Endothelial cell of umbilical vein (primary cell): ENCODE results near the gene PRR5. TPM values are rescaled to one million over a fixed set of nuclear protein-coding genes. Genes with fewer than 3 reads are reported as not detected.

ENCODE experiments used
- BruUV-seq: library from RNA; stranded (reverse); fragments of 400-500 nt; replicated peaks from 2 replicates; lab custom pipeline; 2021; lab: Mats Ljungman, UMichigan
- CTCF ChIA-PET: fragments of 300-600, 350-600 bp; sonication (Branson Sonifier 250); formaldehyde crosslinking; loops from one replicate; lab custom pipeline; 2021; ENCODE audit warnings: antibody characterized with exemption, inconsistent platforms; lab: Charles Lee
- POLR2A ChIA-PET: fragments of 300-600, 350-600 bp; sonication (Branson Sonifier 250); formaldehyde crosslinking; loops from one replicate; lab custom pipeline; 2021; ENCODE audit warnings: antibody characterized with exemption, inconsistent platforms; lab: Charles Lee
- DNase-seq: peaks from one replicate; pipeline ENCODE4 v3.0.0-alpha.2; 2011; ENCODE audit warnings: low read depth, low spot score
- FAIRE-seq: peaks from 2 replicates; lab custom pipeline; 2011; peaks lifted over from hg19 to GRCh38; lab: Jason Lieb, UNC
- H2AFZ ChIP-seq: 2 replicates; pipeline ENCODE4 v1.6.0; 2012; ENCODE audit warnings: low read depth, low read length, control low read depth, inconsistent platforms
- H3K27ac ChIP-seq: 2 replicates; pipeline ENCODE4 v1.5.1; 2011; ENCODE audit warnings: low read depth, mild to moderate bottlenecking, control low read depth, low read length, moderate library complexity; ENCODE audit not compliant: insufficient read depth
- H3K27me3 ChIP-seq, 2 experiments: 2 replicates each; pipeline versions ENCODE4 v1.6.0 to v1.6.1; 2011; ENCODE audit warnings: low read length in 2 of 2, mixed read lengths in 1 of 2; ENCODE audit not compliant: control insufficient read depth in 2 of 2, insufficient read depth in 2 of 2
- H3K36me3 ChIP-seq, 2 experiments: 2 replicates in 1 of 2; 3 replicates in 1 of 2; pipeline ENCODE4 v1.5.1; 2011; ENCODE audit warnings: low read length in 2 of 2, mild to moderate bottlenecking in 1 of 2, moderate library complexity in 1 of 2; ENCODE audit not compliant: control insufficient read depth in 2 of 2, insufficient read depth in 2 of 2; ENCODE audit errors: extremely low read depth in 1 of 2
- H3K4me1 ChIP-seq: 3 replicates; pipeline ENCODE4 v1.5.1; 2011; ENCODE audit warnings: mild to moderate bottlenecking, low read length; ENCODE audit not compliant: control insufficient read depth, insufficient read depth; ENCODE audit errors: extremely low read depth
- H3K4me2 ChIP-seq: 2 replicates; pipeline ENCODE4 v1.6.1; 2011; ENCODE audit warnings: low read length, control low read depth, mixed read lengths; ENCODE audit not compliant: insufficient read depth
- H3K4me3 ChIP-seq, 3 experiments: fragments of 200-600 bp in 1 of 3; sonication (generic), shearing (Covaris generic) in 1 of 3; replicated peaks in 1 of 3; 2 replicates each; pipeline ENCODE4 v1.5.1; 2011 to 2016; ENCODE audit warnings: control low read depth in 3 of 3, low read length in 3 of 3, mild to moderate bottlenecking in 2 of 3, inconsistent platforms in 1 of 3, low read depth in 1 of 3, moderate library complexity in 1 of 3; ENCODE audit not compliant: insufficient read depth in 1 of 3
- H3K79me2 ChIP-seq: 2 replicates; pipeline ENCODE4 v1.6.0; 2012; ENCODE audit warnings: low read length, inconsistent platforms; ENCODE audit not compliant: control insufficient read depth, insufficient read depth
- H3K9ac ChIP-seq: replicated peaks from 2 replicates; pipeline ENCODE3; 2011; ENCODE audit warnings: low read length, control low read depth; ENCODE audit not compliant: insufficient read depth; ENCODE audit errors: extremely low read depth
- H3K9me1 ChIP-seq: replicated peaks from 3 replicates; pipeline ENCODE4 v1.6.0; 2011; ENCODE audit warnings: mild to moderate bottlenecking, low read length; ENCODE audit not compliant: control insufficient read depth, insufficient read depth; ENCODE audit errors: extremely low read depth
- H3K9me3 ChIP-seq: replicated peaks from 2 replicates; pipeline ENCODE4 v1.5.1; 2012; ENCODE audit warnings: low read length, inconsistent platforms; ENCODE audit not compliant: control insufficient read depth, insufficient read depth
- H4K20me1 ChIP-seq: replicated peaks from 2 replicates; pipeline ENCODE3; 2011; ENCODE audit warnings: mild to moderate bottlenecking, low read length; ENCODE audit not compliant: control insufficient read depth, insufficient read depth; ENCODE audit errors: extremely low read depth
- CTCF ChIP-seq, 2 donors: IDR thresholded peaks; 1 replicate in 1 of 2; 2 replicates in 1 of 2; pipeline ENCODE4 v1.5.1; 2011; ENCODE audit warnings: low read length in 2 of 2, mild to moderate bottlenecking in 2 of 2, moderate library complexity in 2 of 2, control low read depth in 1 of 2, inconsistent platforms in 1 of 2, low read depth in 1 of 2; ENCODE audit not compliant: insufficient read depth in 1 of 2; ENCODE audit errors: extremely low read depth in 1 of 2
- EZH2 ChIP-seq: IDR thresholded peaks from 2 replicates; pipeline ENCODE4 v1.6.1; 2012; ENCODE audit warnings: borderline replicate concordance, low read depth, mild to moderate bottlenecking, moderate library complexity, low read length, inconsistent platforms; ENCODE audit not compliant: severe bottlenecking
- FOS ChIP-seq: IDR thresholded peaks from 2 replicates; pipeline ENCODE4 v1.6.1; 2011; ENCODE audit warnings: mild to moderate bottlenecking, low read length, moderate library complexity, borderline replicate concordance; ENCODE audit not compliant: insufficient read depth
- GATA2 ChIP-seq: IDR thresholded peaks from 2 replicates; pipeline ENCODE4 v1.7.0; 2011; ENCODE audit warnings: low read depth, mild to moderate bottlenecking, moderate library complexity, mixed read lengths, low read length; ENCODE audit not compliant: insufficient read length, insufficient read depth
- JUN ChIP-seq: IDR thresholded peaks from 2 replicates; pipeline ENCODE4 v1.6.1; 2011; ENCODE audit warnings: borderline replicate concordance, low read depth; ENCODE audit not compliant: insufficient read length, insufficient read depth
- POLR2A ChIP-seq: IDR thresholded peaks from 2 replicates; pipeline ENCODE4 v1.6.1; 2012; ENCODE audit warnings: low read depth, mild to moderate bottlenecking, control low read depth, low read length
- dilution Hi-C: fragments of 300-500 bp; cut with MboI; formaldehyde crosslinking; loops from one replicate; pipeline ENCODE4 v1.15.0; 2019; ENCODE audit warnings: low sequenced_read_pairs; ENCODE audit not compliant: extremely low pct_ligation_motif_present
- intact Hi-C: fragments of 100-400 bp; cut with micrococcal nuclease; formaldehyde crosslinking; loops from one replicate; pipeline ENCODE4 v1.10.0; 2022
- polyA plus RNA-seq, 4 experiments: library from polyadenylated mRNA; depleted of rRNA in 3 of 4; stranded (reverse) in 3 of 4; unstranded in 1 of 4; fragments of >200 nt; gene quantifications; 2 replicates each; pipeline versions ENCODE4 v1.2.1 to v1.2.3, GENCODE V29; 2011 to 2012; ENCODE audit warnings: missing spikeins in 1 of 4
- total RNA-seq: library from RNA; stranded (reverse); gene quantifications from 2 replicates; pipeline ENCODE4 v1.2.3, GENCODE V29; 2021

The PRR5 gene
- total and polyA plus RNA-seq, 2 donors (not counting 3 experiments of a cell fraction or from before 2014, with no cell fraction given), result 4.3 to 9.0 TPM

GRCh38 chr22:44664149-44664548 lies 37.9 kb upstream of the PRR5 start:
- no peak overlapping the region for H3K27ac ChIP-seq
- no peaks in the 10 kb centered on the region for H3K36me3 ChIP-seq
- H3K4me1 ChIP-seq, result peaks cover 12% of the 10 kb centered on the region
- no peak overlapping the region for H3K4me3 ChIP-seq
- no peaks in the 10 kb centered on the region for H3K79me2 ChIP-seq
- H3K4me2 ChIP-seq, result no peak overlapping the region
- no peak overlapping the region for H3K9ac ChIP-seq
- intact Hi-C loops, result loop anchor here (2.0 kb wide), 1 partner anchor 21 kb away; no protein-coding TSS in a partner anchor
- H3K9me1 ChIP-seq, result no peaks in the 10 kb centered on the region
- dilution Hi-C loops, result no loop called here
- peak overlapping the region; percentile 7 for H2AFZ ChIP-seq
- POLR2A ChIA-PET, result interaction anchor here (0.6 kb wide), 1 partner anchor 17 kb away, joined by 8 read pairs; no protein-coding TSS in a partner anchor
- CTCF ChIA-PET, result interaction anchor here (0.8 to 1.9 kb wide), 5 partner anchors 14 to 39 kb away, joined by 3 to 10 read pairs (median 3); no protein-coding TSS in a partner anchor
- FAIRE-seq, result peak; percentile 67
- TF ChIP-seq CTCF (IDR thresholded peaks at IDR 0.05; ENCODE audit: extremely low read depth in 1 of 2, insufficient read depth in 1 of 2, low read depth in 1 of 2, low read length in 2 of 2), result no peak
- no peak for TF ChIP-seq FOS
- TF ChIP-seq GATA2, result no peak
- TF ChIP-seq JUN, result no peak
- no peak for TF ChIP-seq POLR2A
- TF ChIP-seq EZH2, result no peak
- no peaks in the 10 kb centered on the region for H3K9me3 ChIP-seq
- DNase-seq, result peak; percentile 62
- no peaks in the 10 kb centered on the region for H4K20me1 ChIP-seq
- no TSS peak for BruUV-seq
- H3K27me3 ChIP-seq, result no peaks in the 10 kb centered on the region
